GM18519 (cell line): ENCODE data around the gene RPL37.

Experiments
- ATAC-seq: cut with Tn5 transposase; IDR thresholded peaks from one replicate; pipeline ENCODE4 v1.9.1; 2021; ENCODE audit warnings: mild to moderate bottlenecking, moderate library complexity; ENCODE audit not compliant: unreplicated experiment, low FRiP score

The RPL37 gene

GRCh38 chr5:40838086-40838485, 3.1 kb upstream of the RPL37 start:
- ATAC-seq = no peak

DNA sequence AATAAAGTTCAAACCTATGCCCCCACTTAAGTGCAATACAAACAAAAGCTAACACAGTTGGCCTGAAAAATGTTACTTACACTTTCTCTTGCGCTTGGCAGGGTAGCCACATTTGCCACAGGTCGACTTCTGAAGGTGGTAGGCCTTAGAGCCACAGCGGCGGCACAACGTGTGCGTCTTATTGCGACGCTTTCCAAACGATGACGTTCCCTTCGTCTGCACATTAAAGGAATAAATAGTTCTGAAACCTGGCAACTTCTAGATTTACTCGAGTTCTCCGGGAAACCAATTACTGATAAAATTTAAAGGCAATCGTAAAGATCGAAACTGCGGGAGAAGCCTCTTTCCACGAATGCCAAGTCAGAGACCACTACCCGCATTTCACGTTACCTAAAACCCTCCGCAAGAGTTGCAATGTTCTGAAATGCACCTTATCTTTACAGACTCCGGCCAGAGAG, 602 bp downstream of the RPL37 start:
- ATAC-seq = no peak

GRCh38 chr5:40833712-40834229, 1.3 kb downstream of the RPL37 start:
- no peak for ATAC-seq

- no peak for ATAC-seq
Observed at GRCh38 chr5:40832345-40832744, 2.7 kb downstream of the RPL37 start.

DNA sequence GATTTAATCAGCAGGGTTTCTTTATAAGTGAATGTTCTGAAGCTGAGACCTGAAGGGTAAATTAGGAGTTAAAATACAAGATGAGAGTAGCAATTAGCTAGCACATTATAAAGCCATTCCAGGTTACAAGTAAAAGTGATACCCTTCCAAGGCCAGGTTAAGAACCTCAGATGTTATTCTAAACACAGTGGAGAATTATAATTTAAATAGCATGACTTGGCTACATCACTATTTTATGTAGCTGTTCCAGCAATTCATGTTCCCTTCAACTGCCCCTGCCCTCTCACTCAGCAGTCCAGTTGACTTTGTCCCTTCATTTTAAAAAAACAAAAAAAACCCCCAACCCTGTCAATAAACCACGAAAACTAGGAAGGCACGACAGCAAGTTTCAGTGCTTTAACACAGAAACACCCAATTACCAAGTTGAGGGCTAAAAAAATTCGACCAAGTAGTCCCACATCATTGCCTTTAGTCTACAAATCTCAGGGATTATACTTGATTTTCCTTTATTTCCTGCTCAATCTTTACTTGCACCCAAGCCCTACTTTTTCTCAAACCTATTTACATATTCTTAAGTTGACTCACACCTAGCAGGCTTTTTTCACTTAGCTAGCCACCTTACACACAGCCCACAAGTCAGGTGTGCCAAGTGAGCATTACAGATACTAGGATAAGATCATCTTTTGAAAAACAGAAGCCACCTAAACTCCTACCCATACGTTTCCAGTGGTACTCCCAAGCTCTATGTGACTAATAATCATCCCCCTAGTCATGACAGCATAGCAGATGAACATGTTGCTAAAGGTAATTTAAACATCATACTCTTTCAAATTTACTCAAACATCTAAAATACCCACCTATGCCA, 3.4 kb downstream of the RPL37 start:
- no peak for ATAC-seq

DNA sequence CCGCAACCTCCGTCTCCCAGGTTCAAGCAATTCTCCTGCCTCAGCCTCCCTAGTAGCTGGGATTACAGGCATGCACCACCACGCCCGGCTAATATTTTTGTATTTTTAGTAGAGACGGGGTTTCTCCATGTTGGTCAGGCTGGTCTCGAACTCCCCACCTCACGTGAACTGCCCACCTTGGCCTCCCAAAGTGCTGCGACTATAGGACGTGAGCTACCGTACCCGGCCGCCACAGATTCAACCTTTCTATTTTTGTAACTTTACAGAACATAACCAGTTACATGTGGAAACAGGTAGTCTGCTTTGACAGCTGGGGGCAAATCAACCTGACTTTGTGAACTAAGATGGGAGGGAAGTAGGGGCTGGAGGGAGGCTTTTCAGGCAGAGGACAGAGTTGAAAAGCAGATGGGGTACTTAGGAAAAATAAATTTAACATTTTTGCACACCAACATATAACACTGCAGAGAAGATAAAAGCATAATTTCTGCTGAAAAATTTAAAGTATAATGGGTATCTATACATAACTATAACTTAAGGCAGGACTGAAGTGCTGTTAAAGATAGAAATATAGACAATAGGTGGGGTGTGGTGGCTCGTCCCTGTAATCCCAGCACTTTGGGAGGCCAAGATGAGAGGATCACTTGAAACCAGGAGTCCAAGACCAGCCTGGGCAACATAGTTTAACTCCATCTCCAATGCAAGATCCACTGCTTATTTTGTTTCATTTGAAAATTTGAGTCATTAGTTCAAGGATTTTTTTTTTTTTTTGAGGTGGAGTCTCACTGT, 5.1 kb downstream of the RPL37 start:
- no peak for ATAC-seq

DNA sequence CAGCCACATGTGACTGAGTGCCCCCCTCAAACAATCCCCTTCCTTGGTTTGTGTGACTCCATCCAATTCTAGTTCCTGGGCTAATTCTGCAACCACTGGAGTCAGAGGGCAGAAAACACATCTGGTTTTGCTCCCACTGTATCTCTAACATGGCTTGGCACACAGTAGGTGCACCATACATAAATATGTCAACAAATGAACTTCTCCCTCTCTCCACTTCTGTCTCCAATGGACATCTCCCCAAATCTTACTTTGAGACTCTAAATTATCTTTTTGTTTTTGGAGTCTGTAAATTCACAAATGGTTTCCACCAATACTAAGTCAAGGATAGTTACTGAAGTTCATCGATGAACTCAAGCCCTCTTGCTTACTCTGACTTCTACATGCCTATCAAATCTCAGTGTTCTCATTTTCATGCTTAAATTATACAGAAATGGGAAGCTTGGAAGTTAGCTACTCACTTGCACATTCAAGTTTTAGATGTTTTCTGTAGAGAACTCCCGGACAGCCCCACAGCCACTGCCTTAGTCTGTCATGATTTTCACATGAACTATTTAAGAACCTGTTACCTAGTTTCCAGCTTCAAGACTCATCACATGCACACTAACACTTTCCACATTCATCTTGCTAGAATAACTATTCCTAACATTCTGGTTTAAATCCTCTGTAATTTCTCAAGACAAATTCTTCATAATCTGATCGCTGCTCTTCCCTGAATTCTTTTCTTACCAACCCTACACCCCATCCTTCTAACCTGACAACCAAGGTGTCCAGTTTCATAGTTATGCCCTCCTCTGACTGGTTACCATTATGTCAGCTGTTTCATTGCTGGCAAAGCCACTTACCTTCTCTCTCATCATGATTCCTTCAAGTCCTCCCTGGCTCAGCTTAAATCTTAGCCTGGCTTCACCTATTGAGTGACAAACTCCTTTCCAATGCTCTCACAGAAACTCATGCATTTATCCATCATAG, 6.0 kb downstream of the RPL37 start:
- ATAC-seq = no peak

DNA sequence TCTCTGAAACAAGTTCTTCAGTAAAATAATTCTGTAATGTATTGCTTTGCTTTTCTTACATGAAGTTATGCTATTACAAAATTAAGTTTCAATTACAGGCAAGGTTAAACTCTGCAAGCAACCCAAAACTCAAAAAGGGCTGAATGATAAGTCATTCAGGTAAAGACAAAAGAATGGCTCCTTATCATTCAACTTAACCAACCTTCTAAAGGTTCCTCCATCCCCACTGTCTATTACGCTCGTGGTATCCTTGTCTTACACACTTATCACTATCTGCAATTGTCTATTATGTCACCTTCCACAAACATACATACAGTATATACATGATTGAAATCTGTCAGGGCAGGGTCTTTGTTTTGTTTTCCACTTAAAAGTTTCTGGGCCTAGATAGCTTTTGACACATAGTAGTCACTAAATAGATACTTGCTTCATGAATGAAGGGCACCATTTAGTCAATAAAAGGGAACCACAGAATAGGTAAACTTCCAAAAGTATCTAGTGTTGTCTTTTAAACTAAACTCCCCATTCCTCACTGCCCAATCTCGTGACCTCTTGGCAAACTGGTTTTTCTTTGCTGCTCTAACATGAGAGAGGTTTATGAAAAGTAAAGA, 6.9 kb downstream of the RPL37 start:
- no peak for ATAC-seq

- ATAC-seq = no peak
Observed at GRCh38 chr5:40827188-40827977, 7.6 kb downstream of the RPL37 start.

DNA sequence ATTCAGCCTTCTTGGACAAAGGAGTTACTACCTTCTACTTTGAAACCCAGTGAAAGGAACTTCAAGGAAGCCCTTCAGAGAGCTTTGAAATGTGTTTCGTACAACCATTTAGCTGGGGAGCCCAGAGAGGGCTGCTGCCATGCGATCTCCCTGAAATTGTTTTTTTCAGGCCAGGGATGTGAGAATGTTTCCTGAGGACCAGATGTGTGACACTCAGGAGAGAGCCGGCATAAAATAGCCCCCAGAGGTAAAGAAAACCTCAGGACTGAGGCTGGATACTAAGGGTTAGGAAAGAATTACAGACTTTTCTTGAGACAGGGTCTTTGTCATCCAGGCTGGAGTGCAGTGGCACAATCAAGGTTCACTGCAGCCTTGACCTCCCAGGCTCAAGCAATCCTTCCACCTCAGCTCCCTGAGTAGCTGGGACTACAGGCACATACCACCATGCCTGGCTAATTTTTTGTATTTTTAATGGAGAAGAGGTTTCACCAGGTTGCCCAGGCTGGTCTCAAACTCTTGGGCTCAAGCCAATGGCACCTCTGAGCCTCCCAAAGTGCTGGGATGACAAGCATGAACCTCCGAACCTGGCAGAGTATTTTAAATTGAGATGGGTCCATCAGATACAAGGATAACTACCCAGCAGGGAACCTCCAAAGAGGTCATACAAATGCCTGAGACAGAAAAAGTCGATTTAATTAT, 8.4 kb downstream of the RPL37 start:
- ATAC-seq = no peak

DNA sequence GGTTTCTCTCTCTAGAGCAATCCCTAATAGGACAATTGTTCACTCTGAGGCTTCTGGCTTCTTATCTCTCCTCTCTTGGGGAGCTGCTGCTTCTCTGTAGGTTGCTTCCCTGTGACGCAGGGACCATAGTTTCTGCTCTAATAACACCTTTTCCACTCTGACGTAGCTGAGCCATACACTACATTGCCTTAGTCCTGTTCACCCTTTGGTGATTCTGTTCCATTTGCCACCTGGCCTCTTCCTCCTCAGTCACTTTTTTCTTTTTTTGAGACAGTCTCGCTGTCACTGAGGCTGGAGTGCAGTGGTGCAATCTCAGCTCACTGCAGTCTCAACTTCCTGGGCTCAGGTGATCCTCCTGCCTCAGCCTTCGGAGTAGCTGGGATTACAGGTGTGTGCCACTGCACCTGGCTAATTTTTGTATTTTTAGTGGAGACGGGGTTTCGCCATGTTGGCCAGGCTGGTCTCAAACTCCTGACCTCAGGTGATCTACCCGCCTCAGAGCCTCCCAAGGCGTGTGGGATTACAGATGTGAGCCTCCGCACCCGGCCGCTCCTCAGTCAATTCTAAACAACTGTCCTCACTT, 9.5 kb downstream of the RPL37 start:
- peak; percentile 34 for ATAC-seq

DNA sequence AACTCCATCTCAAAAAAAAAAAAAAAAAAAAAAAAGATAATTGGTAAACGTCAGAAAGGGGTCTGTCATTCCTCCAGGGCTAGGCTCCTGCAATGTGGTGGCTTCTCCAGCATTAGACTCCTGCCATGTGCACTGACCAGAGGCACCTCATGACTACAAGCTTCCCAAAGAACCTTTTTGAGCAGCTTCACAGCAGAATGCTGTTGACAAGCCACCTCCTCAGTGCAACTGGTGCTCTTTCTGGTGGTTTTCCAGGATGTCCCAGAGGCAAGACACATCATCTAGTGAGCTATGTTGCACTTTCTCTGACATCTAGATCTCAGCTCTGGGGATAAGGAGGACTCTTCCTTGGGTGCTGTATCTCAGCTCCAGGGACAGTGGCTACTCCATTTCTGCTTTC, 11.6 kb downstream of the RPL37 start:
- ATAC-seq = no peak

GRCh38 chr5:40813698-40814281, 21.2 kb downstream of the RPL37 start:
- no peak for ATAC-seq

DNA sequence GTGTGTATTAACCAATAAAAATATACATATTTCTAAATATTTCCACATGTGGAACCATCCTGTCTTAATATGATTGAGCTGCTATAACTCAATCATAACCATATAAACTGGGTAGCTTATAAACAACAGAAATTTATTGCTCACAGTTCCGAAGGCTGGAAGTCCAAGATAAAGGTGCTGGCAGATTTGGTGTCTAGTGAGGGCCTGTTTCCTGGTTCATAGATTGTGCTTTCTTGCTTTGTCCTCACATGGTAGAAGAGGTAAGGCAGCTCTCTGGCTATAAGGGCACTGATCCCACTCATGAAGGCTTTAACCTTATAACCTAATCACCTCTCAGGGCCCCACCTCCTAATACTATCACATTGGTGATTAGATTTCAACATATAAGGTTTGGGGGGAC, 22.9 kb downstream of the RPL37 start:
- ATAC-seq = no peak

GRCh38 chr5:40801771-40802562, 33.1 kb downstream of the RPL37 start:
- no peak for ATAC-seq

GRCh38 chr5:40799258-40799657, 35.8 kb downstream of the RPL37 start:
- no peak for ATAC-seq

- ATAC-seq = no peak
Observed at GRCh38 chr5:40798801-40799210, 36.2 kb downstream of the RPL37 start.
